GM23338 (cell line): ENCODE measurements around the gene ARMC9. TPM values are rescaled to one million over a fixed set of nuclear protein-coding genes. Genes with fewer than 3 reads are reported as not detected.

Experiments used
- ATAC-seq: fragments of 200-7000 bp; cut with Tn5 transposase; 3 replicates; pipeline ENCODE4 v1.9.1; 2020
- DNase-seq: peaks from one replicate; pipeline ENCODE4 v3.0.0-alpha.2; 2015; ENCODE audit warnings: low spot score
- H2AFZ ChIP-seq: fragments of 200-600 bp; sonication (generic); 2 replicates; pipeline ENCODE4 v1.8.0; 2016; ENCODE audit warnings: antibody characterized with exemption, mild to moderate bottlenecking, moderate library complexity
- H3F3A ChIP-seq: fragments of 200-600 bp; sonication (generic); replicated peaks from 2 replicates; pipeline ENCODE4 v1.8.0; 2017; ENCODE audit warnings: antibody characterized with exemption, mixed run types, low read depth
- H3K27ac ChIP-seq: fragments of 200-600 bp; sonication (generic); 2 replicates; pipeline ENCODE4 v1.6.1; 2016; ENCODE audit warnings: low read depth
- H3K27me3 ChIP-seq: fragments of 200-600 bp; sonication (generic); 2 replicates; pipeline ENCODE4 v1.8.0; 2016; ENCODE audit warnings: mild to moderate bottlenecking, mixed run types, moderate library complexity; ENCODE audit not compliant: insufficient read depth
- H3K36me3 ChIP-seq: fragments of 200-600 bp; sonication (generic); 2 replicates; pipeline ENCODE4 v1.8.0; 2016; ENCODE audit warnings: mild to moderate bottlenecking; ENCODE audit not compliant: insufficient read depth
- H3K4me1 ChIP-seq: fragments of 200-600 bp; sonication (generic); 2 replicates; pipeline ENCODE4 v1.8.0; 2016; ENCODE audit warnings: mild to moderate bottlenecking, moderate library complexity; ENCODE audit not compliant: insufficient read depth
- H3K4me2 ChIP-seq: fragments of 200-600 bp; sonication (generic); 2 replicates; pipeline ENCODE4 v1.7.1; 2017; ENCODE audit warnings: mixed run types
- H3K4me3 ChIP-seq: fragments of 200-600 bp; sonication (generic); 2 replicates; pipeline ENCODE4 v1.6.1; 2016; ENCODE audit warnings: mixed run types
- H3K79me2 ChIP-seq: fragments of 200-600 bp; sonication (generic); replicated peaks from 2 replicates; pipeline ENCODE4 v1.8.0; 2017; ENCODE audit warnings: mild to moderate bottlenecking; ENCODE audit not compliant: insufficient read depth
- H3K9me2 ChIP-seq: fragments of 200-600 bp; sonication (generic); 2 replicates; pipeline ENCODE4 v1.8.0; 2017; ENCODE audit not compliant: insufficient read depth
- H4K20me1 ChIP-seq: fragments of 200-600 bp; sonication (generic); replicated peaks from 2 replicates; pipeline ENCODE4 v1.8.0; 2017; ENCODE audit warnings: mild to moderate bottlenecking; ENCODE audit not compliant: insufficient read depth
- H3K27ac Mint-ChIP-seq: 2 replicates; pipeline ENCODE4 v1.8.0; 2020; ENCODE audit warnings: inconsistent platforms, mild to moderate bottlenecking, moderate library complexity, mixed read lengths
- H3K27me3 Mint-ChIP-seq: 3 replicates; pipeline ENCODE4 v1.8.0; 2022; ENCODE audit warnings: low read depth, mild to moderate bottlenecking, moderate library complexity, mixed read lengths, inconsistent platforms; ENCODE audit not compliant: insufficient read depth, poor library complexity
- H3K36me3 Mint-ChIP-seq: 3 replicates; pipeline ENCODE4 v1.8.0; 2021; ENCODE audit warnings: low read depth, mild to moderate bottlenecking, inconsistent platforms, moderate library complexity, mixed read lengths
- H3K4me1 Mint-ChIP-seq: 3 replicates; pipeline ENCODE4 v1.8.0; 2020; ENCODE audit warnings: mild to moderate bottlenecking, inconsistent platforms, mixed read lengths
- H3K4me3 Mint-ChIP-seq: 3 replicates; pipeline ENCODE4 v1.8.0; 2021; ENCODE audit warnings: moderate library complexity, mild to moderate bottlenecking, inconsistent platforms, mixed read lengths
- H3K9me3 Mint-ChIP-seq: 3 replicates; pipeline ENCODE4 v1.8.0; 2020; ENCODE audit warnings: moderate library complexity, mild to moderate bottlenecking, inconsistent platforms, mixed read lengths
- CREB1 ChIP-seq: fragments of 250-450 bp; sonication (Bioruptor Pico); IDR thresholded peaks from 2 replicates; pipeline ENCODE4 v1.5.0; 2020; ENCODE audit warnings: low read depth, mild to moderate bottlenecking, moderate library complexity
- ZNF114 ChIP-seq: fragments of 250-450 bp; sonication (Bioruptor Pico); IDR thresholded peaks from 2 replicates; pipeline ENCODE4 v1.5.0; 2020; ENCODE audit warnings: mild to moderate bottlenecking, moderate library complexity
- polyA plus RNA-seq: library from polyadenylated mRNA; unstranded; fragments of >200 nt; fragmentation: Nextera tagmentation; extraction: Ambion mirVana; gene quantifications from 2 replicates; pipeline ENCODE4 v1.2.1, GENCODE V29; 2016
- total RNA-seq: library from RNA; depleted of rRNA; stranded (reverse); fragments of >200 nt; shearing (Covaris generic); gene quantifications from 2 replicates; pipeline ENCODE4 v1.2.3, GENCODE V29; 2014
- TF ChIP-seq, protein P1 (sequence below), 2 experiments: fragments of 200-600 bp in 1 of 2; sonication (generic) in 1 of 2; conservative IDR thresholded peaks; 2 replicates each; pipeline versions ENCODE4 v1.5.1 to v1.6.1; 2016 to 2017; ENCODE audit warnings: antibody characterized with exemption in 2 of 2, low read depth in 2 of 2, mild to moderate bottlenecking in 2 of 2, moderate library complexity in 1 of 2
- TF ChIP-seq, protein P2 (sequence below): IDR thresholded peaks from 2 replicates; pipeline ENCODE4 v1.6.1; 2016; ENCODE audit warnings: antibody characterized with exemption

The ARMC9 gene
- total and polyA plus RNA-seq, 2 experiments from 2014 or later, result 29.2 to 56.0 TPM

DNA sequence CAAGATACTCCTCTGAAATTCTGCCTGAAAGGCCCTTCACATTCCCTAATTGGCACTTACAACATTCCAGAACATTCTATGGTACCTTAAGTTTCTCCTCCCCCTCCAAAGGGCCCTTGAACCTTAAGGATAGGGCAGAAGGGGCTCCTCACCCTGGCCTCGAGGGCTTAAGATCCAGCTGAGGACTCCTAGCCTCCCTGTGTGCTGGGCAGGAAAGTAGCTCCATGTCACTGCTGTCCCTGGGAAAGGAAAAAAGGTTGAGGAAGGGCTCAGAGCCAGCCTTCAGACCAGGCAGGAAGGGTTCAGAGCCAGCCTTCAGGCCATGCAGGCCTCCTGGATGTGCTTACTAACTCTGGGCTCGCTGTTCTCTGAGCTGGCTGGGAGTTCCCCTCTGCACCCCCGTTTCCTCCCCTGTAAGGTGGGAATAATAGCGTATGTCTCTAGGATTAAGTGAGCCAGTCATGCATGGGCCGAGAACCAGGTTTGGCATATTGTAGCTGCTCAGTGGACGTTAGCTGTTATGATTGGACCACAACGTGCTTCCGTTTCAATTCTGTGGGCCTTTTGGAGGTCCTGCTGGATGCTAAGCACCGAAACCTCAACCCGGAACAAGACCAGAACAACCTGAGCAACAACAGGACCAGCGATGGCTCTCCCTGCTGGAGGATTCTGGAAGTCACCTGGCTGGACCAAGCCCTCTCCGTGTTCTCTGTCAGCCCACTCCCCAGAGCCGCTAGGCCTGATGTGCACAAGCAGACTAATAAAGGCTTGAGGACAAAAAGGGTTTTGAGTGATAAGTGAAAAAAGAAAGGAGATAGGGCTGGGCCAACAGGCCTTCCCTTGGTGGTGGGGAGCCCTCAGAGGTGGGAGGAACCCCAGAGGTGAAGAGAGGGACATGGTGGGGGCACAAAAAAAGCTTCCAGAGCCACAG, 196.0 kb downstream of the ARMC9 start:
- 0 out of 2 replicates have a peak overlapping the region, but pooled peaks have one; percentile 7 for H3K27ac ChIP-seq
- no peaks in the 10 kb centered on the region for H3K36me3 ChIP-seq
- H3K79me2 ChIP-seq, result peaks cover 17% of the 10 kb centered on the region
- H3K4me1 ChIP-seq, result peaks cover 22% of the 10 kb centered on the region
- Mint-ChIP-seq H3K4me3 (peak overlapping the region; percentile 75), H3K4me1 (peaks cover 58% of the 10 kb centered on the region), H3K27ac (peak overlapping the region; percentile 78), H3K36me3 (peaks cover 14% of the 10 kb centered on the region), H3K9me3 (no peaks in the 10 kb centered on the region), H3K27me3 (peaks cover 27% of the 10 kb centered on the region)
- H3K27me3 ChIP-seq, result no peaks in the 10 kb centered on the region
- peak overlapping the region; percentile 87 for H2AFZ ChIP-seq
- DNase-seq (peak; percentile 86), ATAC-seq (peak; percentile 66)
- peak overlapping the region; percentile 92 for H3K4me2 ChIP-seq
- H3F3A ChIP-seq, result peaks cover 11% of the 10 kb centered on the region
- H4K20me1 ChIP-seq, result no peaks in the 10 kb centered on the region
- TF ChIP-seq ZNF114 (CRISPR knock-in tag), result no peak
- TF ChIP-seq, protein P1, sequence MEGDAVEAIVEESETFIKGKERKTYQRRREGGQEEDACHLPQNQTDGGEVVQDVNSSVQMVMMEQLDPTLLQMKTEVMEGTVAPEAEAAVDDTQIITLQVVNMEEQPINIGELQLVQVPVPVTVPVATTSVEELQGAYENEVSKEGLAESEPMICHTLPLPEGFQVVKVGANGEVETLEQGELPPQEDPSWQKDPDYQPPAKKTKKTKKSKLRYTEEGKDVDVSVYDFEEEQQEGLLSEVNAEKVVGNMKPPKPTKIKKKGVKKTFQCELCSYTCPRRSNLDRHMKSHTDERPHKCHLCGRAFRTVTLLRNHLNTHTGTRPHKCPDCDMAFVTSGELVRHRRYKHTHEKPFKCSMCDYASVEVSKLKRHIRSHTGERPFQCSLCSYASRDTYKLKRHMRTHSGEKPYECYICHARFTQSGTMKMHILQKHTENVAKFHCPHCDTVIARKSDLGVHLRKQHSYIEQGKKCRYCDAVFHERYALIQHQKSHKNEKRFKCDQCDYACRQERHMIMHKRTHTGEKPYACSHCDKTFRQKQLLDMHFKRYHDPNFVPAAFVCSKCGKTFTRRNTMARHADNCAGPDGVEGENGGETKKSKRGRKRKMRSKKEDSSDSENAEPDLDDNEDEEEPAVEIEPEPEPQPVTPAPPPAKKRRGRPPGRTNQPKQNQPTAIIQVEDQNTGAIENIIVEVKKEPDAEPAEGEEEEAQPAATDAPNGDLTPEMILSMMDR (conservative IDR thresholded peaks at IDR 0.05; ENCODE audit: low read depth in 2 of 2), result peak; percentile 65 to 77
- no peak for TF ChIP-seq CREB1 (CRISPR knock-in tag)
- H3K9me2 ChIP-seq, result no peaks in the 10 kb centered on the region
- peak overlapping the region; percentile 73 for H3K4me3 ChIP-seq

GRCh38 chr2:231395188-231396057, 197.0 kb downstream of the ARMC9 start, which contains the start of gene B3GNT7:
TSS of gene B3GNT7 (plus strand) at chr2:231395710. CDS start at chr2:231395804, 94 bp downstream.
- peaks cover 17% of the 10 kb centered on the region for H3K79me2 ChIP-seq
- H3K36me3 ChIP-seq, result no peaks in the 10 kb centered on the region
- H3K36me3 Mint-ChIP-seq, result peaks cover 23% of the 10 kb centered on the region
- no peaks in the 10 kb centered on the region for H3K9me2 ChIP-seq
- peaks cover 65% of the 10 kb centered on the region for H3K4me1 Mint-ChIP-seq
- peak within 1 kb of the TSS; percentile 75 for H3K4me3 Mint-ChIP-seq
- H2AFZ ChIP-seq, result peak within 1 kb of the TSS; percentile 87
- TF ChIP-seq, protein P2, sequence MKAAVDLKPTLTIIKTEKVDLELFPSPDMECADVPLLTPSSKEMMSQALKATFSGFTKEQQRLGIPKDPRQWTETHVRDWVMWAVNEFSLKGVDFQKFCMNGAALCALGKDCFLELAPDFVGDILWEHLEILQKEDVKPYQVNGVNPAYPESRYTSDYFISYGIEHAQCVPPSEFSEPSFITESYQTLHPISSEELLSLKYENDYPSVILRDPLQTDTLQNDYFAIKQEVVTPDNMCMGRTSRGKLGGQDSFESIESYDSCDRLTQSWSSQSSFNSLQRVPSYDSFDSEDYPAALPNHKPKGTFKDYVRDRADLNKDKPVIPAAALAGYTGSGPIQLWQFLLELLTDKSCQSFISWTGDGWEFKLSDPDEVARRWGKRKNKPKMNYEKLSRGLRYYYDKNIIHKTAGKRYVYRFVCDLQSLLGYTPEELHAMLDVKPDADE, result no peak
- TF ChIP-seq, protein P1 (conservative IDR thresholded peaks at IDR 0.05; ENCODE audit: low read depth in 2 of 2), result 0 out of 4 replicates have a peak, but pooled peaks of 1 of the 2 experiments have one; percentile 3
- peak within 1 kb of the TSS; percentile 92 for H3K4me2 ChIP-seq
- H3K27me3 Mint-ChIP-seq, result peaks cover 26% of the 10 kb centered on the region
- peaks cover 28% of the 10 kb centered on the region for H3K4me1 ChIP-seq
- 0 out of 2 replicates have a peak within 1 kb of the TSS, but pooled peaks have one; percentile 7 for H3K27ac ChIP-seq
- no peaks in the 10 kb centered on the region for H3K9me3 Mint-ChIP-seq
- peak within 1 kb of the TSS; percentile 78 for H3K27ac Mint-ChIP-seq
- no peaks in the 10 kb centered on the region for H4K20me1 ChIP-seq
- peak within 1 kb of the TSS; percentile 73 for H3K4me3 ChIP-seq
- H3F3A ChIP-seq, result peaks cover 14% of the 10 kb centered on the region
- DNase-seq (peak; percentile 77), ATAC-seq (peak; percentile 52)
- H3K27me3 ChIP-seq, result no peaks in the 10 kb centered on the region
